ENCODE results near the gene ZNF80.
A peak's percentile ranks its signal among the peaks of the same experiment; 100 is the strongest.

ZNF80 gene

GRCh38 chr3:114214542-114215341 lies 22.6 kb downstream of the ZNF80 start:
- H3K9me3 Mint-ChIP-seq: no peaks in the 10 kb centered on the region
- H3K27ac Mint-ChIP-seq: no peak overlapping the region
- ATAC-seq (ENCODE audit: low read depth): peak; percentile 40
- H3K27me3 Mint-ChIP-seq: no peaks in the 10 kb centered on the region
- peaks cover 31% of the 10 kb centered on the region for H3K4me1 Mint-ChIP-seq
- peaks cover 2% of the 10 kb centered on the region for H3K36me3 Mint-ChIP-seq
- DNase-seq (ENCODE audit: low spot score in 2 of 2): peak; percentile 39 to 56
- H3K4me3 Mint-ChIP-seq: no peak overlapping the region

- H3K4me1 Mint-ChIP-seq: peaks cover 25% of the 10 kb centered on the region
- no peaks in the 10 kb centered on the region for H3K9me3 Mint-ChIP-seq
- peaks cover 2% of the 10 kb centered on the region for H3K36me3 Mint-ChIP-seq
- H3K27me3 Mint-ChIP-seq: no peaks in the 10 kb centered on the region
- H3K27ac Mint-ChIP-seq: no peak overlapping the region
- DNase-seq (ENCODE audit: low spot score in 2 of 2) (peak; percentile 65 to 74), ATAC-seq (ENCODE audit: low read depth) (peak; percentile 66)
- H3K4me3 Mint-ChIP-seq: no peak overlapping the region
Measured at GRCh38 chr3:114213627-114214541, 23.5 kb downstream of the ZNF80 start.

- no peak overlapping the region for H3K27ac Mint-ChIP-seq
- H3K27me3 Mint-ChIP-seq: no peaks in the 10 kb centered on the region
- ATAC-seq (ENCODE audit: low read depth) (no peak), DNase-seq (ENCODE audit: low spot score in 2 of 2) (peak in 1 of 2 donors; percentile 43)
- H3K4me3 Mint-ChIP-seq: no peak overlapping the region
- no peaks in the 10 kb centered on the region for H3K9me3 Mint-ChIP-seq
- peaks cover 2% of the 10 kb centered on the region for H3K36me3 Mint-ChIP-seq
- H3K4me1 Mint-ChIP-seq: peaks cover 22% of the 10 kb centered on the region
Measured at GRCh38 chr3:114213292-114213626, 24.1 kb downstream of the ZNF80 start.

GRCh38 chr3:114212646-114213045 lies 24.7 kb downstream of the ZNF80 start:
- Mint-ChIP-seq H3K36me3 (peaks cover 2% of the 10 kb centered on the region), H3K27me3 (no peaks in the 10 kb centered on the region), H3K4me1 (peaks cover 22% of the 10 kb centered on the region), H3K4me3 (peak overlapping the region; percentile 36), H3K27ac (no peak overlapping the region), H3K9me3 (no peaks in the 10 kb centered on the region)
- DNase-seq (ENCODE audit: low spot score in 2 of 2) (no peak), ATAC-seq (ENCODE audit: low read depth) (no peak)

GRCh38 chr3:114207768-114208167 lies 29.6 kb downstream of the ZNF80 start:
- Mint-ChIP-seq H3K4me1 (peaks cover 7% of the 10 kb centered on the region), H3K4me3 (no peak overlapping the region), H3K27me3 (no peaks in the 10 kb centered on the region), H3K27ac (peak overlapping the region; percentile 41), H3K36me3 (no peaks in the 10 kb centered on the region), H3K9me3 (no peaks in the 10 kb centered on the region)
- DNase-seq (ENCODE audit: low spot score in 2 of 2) (no peak), ATAC-seq (ENCODE audit: low read depth) (peak; percentile 84)

GRCh38 chr3:114206342-114206741 lies 31.0 kb downstream of the ZNF80 start:
- H3K36me3 Mint-ChIP-seq: no peaks in the 10 kb centered on the region
- no peak for DNase-seq (ENCODE audit: low spot score in 2 of 2)
- no peak overlapping the region for H3K27ac Mint-ChIP-seq
- no peak overlapping the region for H3K4me3 Mint-ChIP-seq
- no peak for ATAC-seq (ENCODE audit: low read depth)
- no peaks in the 10 kb centered on the region for H3K9me3 Mint-ChIP-seq
- H3K27me3 Mint-ChIP-seq: no peaks in the 10 kb centered on the region
- H3K4me1 Mint-ChIP-seq: peaks cover 6% of the 10 kb centered on the region

- Mint-ChIP-seq H3K27me3 (no peaks in the 10 kb centered on the region), H3K36me3 (no peaks in the 10 kb centered on the region), H3K4me1 (peaks cover 6% of the 10 kb centered on the region), H3K9me3 (no peaks in the 10 kb centered on the region), H3K27ac (no peak overlapping the region), H3K4me3 (no peak overlapping the region)
- DNase-seq (ENCODE audit: low spot score in 2 of 2) (no peak), ATAC-seq (ENCODE audit: low read depth) (no peak)
Measured at GRCh38 chr3:114205541-114205940, 31.8 kb downstream of the ZNF80 start.

GRCh38 chr3:114194750-114195149 lies 42.6 kb downstream of the ZNF80 start:
- DNase-seq (ENCODE audit: low spot score in 2 of 2): no peak
- H3K36me3 Mint-ChIP-seq: no peaks in the 10 kb centered on the region
- no peaks in the 10 kb centered on the region for H3K4me1 Mint-ChIP-seq
- ATAC-seq (ENCODE audit: low read depth): no peak
- H3K27ac Mint-ChIP-seq: no peak overlapping the region
- H3K27me3 Mint-ChIP-seq: no peaks in the 10 kb centered on the region
- no peak overlapping the region for H3K4me3 Mint-ChIP-seq
- no peaks in the 10 kb centered on the region for H3K9me3 Mint-ChIP-seq

GRCh38 chr3:114192136-114192535 lies 45.2 kb downstream of the ZNF80 start:
- peaks cover 2% of the 10 kb centered on the region for H3K27me3 Mint-ChIP-seq
- DNase-seq (ENCODE audit: low spot score in 2 of 2) (no peak), ATAC-seq (ENCODE audit: low read depth) (no peak)
- H3K4me3 Mint-ChIP-seq: no peak overlapping the region
- H3K4me1 Mint-ChIP-seq: no peaks in the 10 kb centered on the region
- no peaks in the 10 kb centered on the region for H3K9me3 Mint-ChIP-seq
- no peak overlapping the region for H3K27ac Mint-ChIP-seq
- peaks cover 2% of the 10 kb centered on the region for H3K36me3 Mint-ChIP-seq

- DNase-seq (ENCODE audit: low spot score in 2 of 2) (no peak), ATAC-seq (ENCODE audit: low read depth) (no peak)
- Mint-ChIP-seq H3K27me3 (peaks cover 2% of the 10 kb centered on the region), H3K9me3 (peaks cover 10% of the 10 kb centered on the region), H3K4me3 (no peak overlapping the region), H3K36me3 (peaks cover 11% of the 10 kb centered on the region), H3K4me1 (no peaks in the 10 kb centered on the region), H3K27ac (no peak overlapping the region)
Measured at GRCh38 chr3:114186501-114186900, 50.9 kb downstream of the ZNF80 start.
